Esophagus muscularis mucosa (tissue), 3 donors: ENCODE data around the gene KAZN.

ENCODE experiments used
- CTCF ChIP-seq, 3 experiments: fragments of 200-600 bp in 2 of 3; fragments of 450-650 bp in 1 of 3; sonication (generic) in 2 of 3; IDR thresholded peaks; one replicate each; pipeline ENCODE4 v1.5.1; 2017 to 2019; ENCODE audit warnings: antibody characterized with exemption in 3 of 3, mild to moderate bottlenecking in 2 of 3, moderate library complexity in 1 of 3
- POLR2A ChIP-seq: fragments of 450-650 bp; IDR thresholded peaks from one replicate; pipeline ENCODE4 v1.6.1; 2017; ENCODE audit warnings: antibody characterized with exemption, moderate library complexity, mild to moderate bottlenecking, low read depth
- POLR2AphosphoS5 ChIP-seq, 2 donors: sonication (generic); formaldehyde crosslinking; IDR thresholded peaks; one replicate each; pipeline ENCODE4 v1.6.1; 2017; ENCODE audit warnings: antibody characterized with exemption in 2 of 2

GRCh38 chr1:15029786-15030185 is 431.3 kb downstream of the KAZN start:
- TF ChIP-seq CTCF (IDR thresholded peaks at IDR 0.05) (no peak), POLR2AphosphoS5 (IDR thresholded peaks at IDR 0.05) (no peak), POLR2A (no peak)
